Activated gamma-delta T cell treated with Interleukin-2 at 50 U/mL for 16 hours (primary cell): ENCODE measurements around the gene EMP3.

Source experiments
- DNase-seq: peaks from one replicate; pipeline ENCODE4 v3.0.0-alpha.2; 2020

Gene EMP3

GRCh38 chr19:48318286-48318987, 6.9 kb upstream of the EMP3 start:
- DNase-seq = no peak

- peak; percentile 82 for DNase-seq
Observed at GRCh38 chr19:48319647-48320541, 5.5 kb upstream of the EMP3 start.

GRCh38 chr19:48321372-48321621, 4.1 kb upstream of the EMP3 start:
- DNase-seq = peak; percentile 98

- peak; percentile 100 for DNase-seq
Observed at GRCh38 chr19:48321622-48322591, 3.4 kb upstream of the EMP3 start.

- peak; percentile 27 for DNase-seq
Observed at GRCh38 chr19:48329167-48329891, 4.0 kb downstream of the EMP3 start.

GRCh38 chr19:48330012-48330681, 4.8 kb downstream of the EMP3 start:
- DNase-seq = peak; percentile 83

GRCh38 chr19:48332351-48332661, 7.0 kb downstream of the EMP3 start:
- DNase-seq = no peak

- DNase-seq = peak; percentile 92
Observed at GRCh38 chr19:48332662-48333466, 7.5 kb downstream of the EMP3 start.

GRCh38 chr19:48333467-48334384, 8.4 kb downstream of the EMP3 start:
- DNase-seq = peak; percentile 92

- DNase-seq = no peak
Observed at GRCh38 chr19:48338253-48338755, 13.0 kb downstream of the EMP3 start.

GRCh38 chr19:48338802-48339503, 13.6 kb downstream of the EMP3 start:
- no peak for DNase-seq

GRCh38 chr19:48340995-48341394, 15.6 kb downstream of the EMP3 start:
- DNase-seq = no peak

GRCh38 chr19:48341515-48342413, 16.4 kb downstream of the EMP3 start:
- no peak for DNase-seq

- DNase-seq = no peak
Observed at GRCh38 chr19:48342414-48342738, 17.0 kb downstream of the EMP3 start.

GRCh38 chr19:48342841-48343540, 17.6 kb downstream of the EMP3 start:
- no peak for DNase-seq

- no peak for DNase-seq
Observed at GRCh38 chr19:48344892-48345291, 19.5 kb downstream of the EMP3 start.

- no peak for DNase-seq
Observed at GRCh38 chr19:48346191-48346590, 20.8 kb downstream of the EMP3 start.

- DNase-seq = no peak
Observed at GRCh38 chr19:48348045-48348444, 22.7 kb downstream of the EMP3 start.
